GM23338 (cell line): ENCODE data around the gene TXNDC9.
"Not testable (repeated sequence)": the region's sequence is repeated elsewhere in the genome, so short reads cannot be mapped to it uniquely, and the experiment has no call there.

Experiments
- CREB1 ChIP-seq: fragments of 250-450 bp; sonication (Bioruptor Pico); IDR thresholded peaks from 2 replicates; pipeline ENCODE4 v1.5.0; 2020; ENCODE audit warnings: low read depth, mild to moderate bottlenecking, moderate library complexity
- EZH2 ChIP-seq: fragments of 200-600 bp; sonication (generic); IDR thresholded peaks from one replicate; pipeline ENCODE4 v1.8.0; 2017; ENCODE audit warnings: antibody characterized with exemption, mild to moderate bottlenecking, low read depth; ENCODE audit not compliant: unreplicated experiment
- EZH2phosphoT487 ChIP-seq: fragments of 200-600 bp; sonication (generic); IDR thresholded peaks from one replicate; pipeline ENCODE4 v1.8.1; 2018; ENCODE audit warnings: antibody characterized with exemption; ENCODE audit not compliant: unreplicated experiment
- JUNB ChIP-seq: IDR thresholded peaks from one replicate; pipeline ENCODE4 v1.6.1; 2016; ENCODE audit warnings: antibody characterized with exemption; ENCODE audit not compliant: unreplicated experiment
- POLR2AphosphoS5 ChIP-seq: IDR thresholded peaks from 2 replicates; pipeline ENCODE4 v1.6.1; 2016; ENCODE audit warnings: antibody characterized with exemption, low read depth
- REST ChIP-seq: IDR thresholded peaks from one replicate; pipeline ENCODE4 v1.6.1; 2018; ENCODE audit warnings: antibody characterized with exemption; ENCODE audit not compliant: unreplicated experiment
- ZNF331 ChIP-seq: fragments of 250-450 bp; sonication (Bioruptor Pico); IDR thresholded peaks from 2 replicates; pipeline ENCODE4 v1.5.0; 2020; ENCODE audit warnings: low read depth, mild to moderate bottlenecking, moderate library complexity
- TF ChIP-seq, protein P1 (sequence below), 2 experiments: fragments of 200-600 bp in 1 of 2; sonication (generic) in 1 of 2; conservative IDR thresholded peaks; 2 replicates each; pipeline versions ENCODE4 v1.5.1 to v1.6.1; 2016 to 2017; ENCODE audit warnings: antibody characterized with exemption in 2 of 2, low read depth in 2 of 2, mild to moderate bottlenecking in 2 of 2, moderate library complexity in 1 of 2

DNA sequence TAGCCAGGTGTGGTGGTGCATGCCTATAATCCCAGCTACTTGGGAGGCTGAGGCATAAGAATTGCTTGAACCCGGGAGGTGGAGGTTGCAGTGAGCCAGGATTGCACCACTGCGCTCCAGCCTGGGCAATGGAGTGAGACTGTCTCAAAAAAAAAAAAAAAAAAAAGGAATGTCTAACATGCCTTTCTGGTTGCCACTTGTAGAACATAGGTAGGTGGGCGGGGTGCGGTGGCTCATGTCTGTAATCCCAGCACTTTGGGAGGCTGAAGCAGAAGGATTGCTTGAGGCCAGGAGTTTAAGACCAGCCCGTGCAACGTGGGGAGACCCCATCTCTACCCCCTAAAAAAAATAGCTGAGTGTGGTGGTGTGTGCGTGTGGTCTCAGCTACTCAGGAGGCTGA lies 9.3 kb upstream of the TXNDC9 start:
- TF ChIP-seq, protein P1, sequence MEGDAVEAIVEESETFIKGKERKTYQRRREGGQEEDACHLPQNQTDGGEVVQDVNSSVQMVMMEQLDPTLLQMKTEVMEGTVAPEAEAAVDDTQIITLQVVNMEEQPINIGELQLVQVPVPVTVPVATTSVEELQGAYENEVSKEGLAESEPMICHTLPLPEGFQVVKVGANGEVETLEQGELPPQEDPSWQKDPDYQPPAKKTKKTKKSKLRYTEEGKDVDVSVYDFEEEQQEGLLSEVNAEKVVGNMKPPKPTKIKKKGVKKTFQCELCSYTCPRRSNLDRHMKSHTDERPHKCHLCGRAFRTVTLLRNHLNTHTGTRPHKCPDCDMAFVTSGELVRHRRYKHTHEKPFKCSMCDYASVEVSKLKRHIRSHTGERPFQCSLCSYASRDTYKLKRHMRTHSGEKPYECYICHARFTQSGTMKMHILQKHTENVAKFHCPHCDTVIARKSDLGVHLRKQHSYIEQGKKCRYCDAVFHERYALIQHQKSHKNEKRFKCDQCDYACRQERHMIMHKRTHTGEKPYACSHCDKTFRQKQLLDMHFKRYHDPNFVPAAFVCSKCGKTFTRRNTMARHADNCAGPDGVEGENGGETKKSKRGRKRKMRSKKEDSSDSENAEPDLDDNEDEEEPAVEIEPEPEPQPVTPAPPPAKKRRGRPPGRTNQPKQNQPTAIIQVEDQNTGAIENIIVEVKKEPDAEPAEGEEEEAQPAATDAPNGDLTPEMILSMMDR (conservative IDR thresholded peaks at IDR 0.05; ENCODE audit: low read depth in 2 of 2) = not testable (repeated sequence)
- not testable (repeated sequence) for TF ChIP-seq EZH2phosphoT487; POLR2AphosphoS5; EZH2; JUNB; ZNF331; REST; CREB1 (CRISPR knock-in tag)
